HepG2 (cell line): ENCODE data around the gene THOC5. TPM values are rescaled to one million over a fixed set of nuclear protein-coding genes. Genes with fewer than 3 reads are reported as not detected.
A peak's percentile ranks its signal among the peaks of the same experiment; 100 is the strongest.

Experiments
- FOXP1 ChIP-seq, 2 experiments: fragments of 450-650 bp in 1 of 2; IDR thresholded peaks; 2 replicates each; pipeline ENCODE4 v1.6.1; 2017 to 2018; ENCODE audit warnings: antibody characterized with exemption in 1 of 2
- GABPA ChIP-seq, 2 experiments: IDR thresholded peaks; 2 replicates each; pipeline ENCODE4 v1.6.1; 2011 to 2016; ENCODE audit warnings: low read depth in 2 of 2, low read length in 1 of 2, missing biosample characterization in 1 of 2, missing genetic modification characterization in 1 of 2
- GPN1 ChIP-seq: sonication (generic); formaldehyde crosslinking; IDR thresholded peaks from 2 replicates; pipeline ENCODE4 v1.5.1; 2020; ENCODE audit warnings: missing genetic modification reagents, borderline replicate concordance
- HCFC1 ChIP-seq: fragments of 150-350 bp; IDR thresholded peaks from 2 replicates; pipeline ENCODE4 v1.6.1; 2014; ENCODE audit warnings: low read depth, low read length
- IKZF5 ChIP-seq: IDR thresholded peaks from 2 replicates; pipeline ENCODE4 v1.6.1; 2018; ENCODE audit warnings: missing genetic modification reagents, mild to moderate bottlenecking, missing compliant biosample characterization
- JUN ChIP-seq: sonication (generic); formaldehyde crosslinking; IDR thresholded peaks from 2 replicates; pipeline ENCODE4 v1.4.0; 2020; ENCODE audit warnings: mild to moderate bottlenecking, missing genetic modification reagents
- NCOA5 ChIP-seq: sonication (generic); formaldehyde crosslinking; IDR thresholded peaks from 2 replicates; pipeline ENCODE4 v1.4.0; 2020; ENCODE audit warnings: missing genetic modification reagents
- NFYC ChIP-seq: IDR thresholded peaks from 2 replicates; pipeline ENCODE4 v1.6.1; 2016; ENCODE audit warnings: missing genetic modification reagents, missing compliant biosample characterization
- NONO ChIP-seq, 2 experiments: fragments of 450-650 bp in 1 of 2; sonication (generic) in 1 of 2; formaldehyde crosslinking in 1 of 2; IDR thresholded peaks in 1 of 2; conservative IDR thresholded peaks in 1 of 2; 2 replicates each; pipeline versions ENCODE4 v1.6.1 to v1.8.0; 2017 to 2022; ENCODE audit warnings: mild to moderate bottlenecking in 1 of 2, missing genetic modification reagents in 1 of 2, moderate library complexity in 1 of 2
- NR1H2 ChIP-seq: sonication (generic); formaldehyde crosslinking; IDR thresholded peaks from 2 replicates; pipeline ENCODE4 v1.8.1; 2022; ENCODE audit warnings: low read depth, missing genetic modification reagents, borderline replicate concordance
- PCBP1 ChIP-seq: fragments of 200-400 bp; formaldehyde crosslinking; IDR thresholded peaks from 2 replicates; pipeline ENCODE4 v1.6.1; 2017; ENCODE audit warnings: mild to moderate bottlenecking, low read depth, low read length, borderline replicate concordance
- PCBP2 ChIP-seq: fragments of 200-400 bp; formaldehyde crosslinking; optimal IDR thresholded peaks from 2 replicates; pipeline ENCODE3; 2018; ENCODE audit warnings: low read length, low read depth; ENCODE audit not compliant: poor library complexity, severe bottlenecking
- PHF21A ChIP-seq: sonication (generic); formaldehyde crosslinking; IDR thresholded peaks from 2 replicates; pipeline ENCODE4 v1.5.0; 2020; ENCODE audit warnings: mild to moderate bottlenecking, missing genetic modification reagents
- SMYD3 ChIP-seq: sonication (generic); formaldehyde crosslinking; IDR thresholded peaks from 2 replicates; pipeline ENCODE4 v1.8.1; 2023; ENCODE audit warnings: mild to moderate bottlenecking, missing genetic modification reagents
- SRF ChIP-seq: IDR thresholded peaks from 2 replicates; pipeline ENCODE4 v1.6.1; 2011; ENCODE audit warnings: mild to moderate bottlenecking, low read depth, low read length, moderate library complexity
- SUZ12 ChIP-seq: fragments of 150-350 bp; IDR thresholded peaks from 2 replicates; pipeline ENCODE4 v1.6.1; 2014; ENCODE audit warnings: low read depth, low read length
- TCF7L2 ChIP-seq: IDR thresholded peaks from 2 replicates; pipeline ENCODE4 v1.6.1; 2011; ENCODE audit warnings: mild to moderate bottlenecking, low read depth, low read length, moderate library complexity
- TFDP2 ChIP-seq: sonication (generic); formaldehyde crosslinking; IDR thresholded peaks from 2 replicates; pipeline ENCODE4 v1.4.0; 2020; ENCODE audit warnings: missing genetic modification reagents
- TGIF2 ChIP-seq: IDR thresholded peaks from 2 replicates; pipeline ENCODE4 v1.6.1; 2016; ENCODE audit warnings: control low read depth, missing compliant biosample characterization
- TMF1 ChIP-seq: sonication (generic); formaldehyde crosslinking; IDR thresholded peaks from 2 replicates; pipeline ENCODE4 v1.8.1; 2022; ENCODE audit warnings: low read depth, missing genetic modification reagents
- ZNF143 ChIP-seq: sonication (generic); formaldehyde crosslinking; IDR thresholded peaks from 2 replicates; pipeline ENCODE4 v1.4.0; 2020; ENCODE audit warnings: missing genetic modification reagents
- ZNF761 ChIP-seq: sonication (generic); formaldehyde crosslinking; conservative IDR thresholded peaks from 2 replicates; pipeline ENCODE4 v1.4.0; 2020; ENCODE audit warnings: mild to moderate bottlenecking, missing genetic modification reagents
- ZNF841 ChIP-seq: sonication (generic); formaldehyde crosslinking; IDR thresholded peaks from 2 replicates; pipeline ENCODE4 v1.8.1; 2023; ENCODE audit warnings: missing genetic modification reagents, borderline replicate concordance
- ZSCAN31 ChIP-seq: sonication (generic); formaldehyde crosslinking; IDR thresholded peaks from 2 replicates; pipeline ENCODE4 v1.5.0; 2020; ENCODE audit warnings: low read depth, mild to moderate bottlenecking, missing genetic modification reagents
- polyA plus RNA-seq, 8 experiments: library from polyadenylated mRNA; depleted of rRNA in 3 of 8; stranded (reverse) in 7 of 8; unstranded in 1 of 8; fragments of >200 nt; fragmentation: Illumina TruSeq in 4 of 8; extraction: Trizol in 4 of 8; gene quantifications; 2 replicates each; pipeline versions ENCODE4 v1.2.1 to v1.2.3, GENCODE V29; 2011 to 2016; ENCODE audit warnings: low read depth in 4 of 8, missing spikeins in 1 of 8, mixed read lengths in 1 of 8; ENCODE audit not compliant: insufficient read depth in 1 of 8
- total RNA-seq, 5 experiments: library from RNA; depleted of rRNA; stranded (reverse); fragments of >200 nt; fragmentation: Illumina TruSeq; extraction: Trizol; gene quantifications; 2 replicates each; pipeline ENCODE4 v1.2.3, GENCODE V29; 2016; ENCODE audit warnings: low read depth in 1 of 5
- TF ChIP-seq, protein P1 (sequence below): fragments of 450-650 bp; IDR thresholded peaks from 2 replicates; pipeline ENCODE4 v1.6.1; 2017
- TF ChIP-seq, protein P2 (sequence below): sonication (generic); formaldehyde crosslinking; conservative IDR thresholded peaks from 2 replicates; pipeline ENCODE4 v1.4.0; 2020; ENCODE audit warnings: mild to moderate bottlenecking, missing genetic modification reagents, moderate library complexity

The THOC5 gene
- total and polyA plus RNA-seq, 2 of the 13 experiments (the other 11 are each of a cell fraction or from before 2014, with no cell fraction given) = 45.8 to 46.7 TPM

GRCh38 chr22:29457730-29458129 lies 95.8 kb downstream of the THOC5 start (continued):
- TF ChIP-seq, protein P1, sequence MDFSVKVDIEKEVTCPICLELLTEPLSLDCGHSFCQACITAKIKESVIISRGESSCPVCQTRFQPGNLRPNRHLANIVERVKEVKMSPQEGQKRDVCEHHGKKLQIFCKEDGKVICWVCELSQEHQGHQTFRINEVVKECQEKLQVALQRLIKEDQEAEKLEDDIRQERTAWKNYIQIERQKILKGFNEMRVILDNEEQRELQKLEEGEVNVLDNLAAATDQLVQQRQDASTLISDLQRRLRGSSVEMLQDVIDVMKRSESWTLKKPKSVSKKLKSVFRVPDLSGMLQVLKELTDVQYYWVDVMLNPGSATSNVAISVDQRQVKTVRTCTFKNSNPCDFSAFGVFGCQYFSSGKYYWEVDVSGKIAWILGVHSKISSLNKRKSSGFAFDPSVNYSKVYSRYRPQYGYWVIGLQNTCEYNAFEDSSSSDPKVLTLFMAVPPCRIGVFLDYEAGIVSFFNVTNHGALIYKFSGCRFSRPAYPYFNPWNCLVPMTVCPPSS = no peak
- TF ChIP-seq ZSCAN31 (CRISPR knock-in tag) (no peak), TFDP2 (CRISPR knock-in tag) (no peak), ZNF761 (no peak), TGIF2 (no peak), NCOA5 (no peak), FOXP1 (IDR thresholded peaks at IDR 0.05) (no peak), FOXP1 (CRISPR knock-in tag; IDR thresholded peaks at IDR 0.05) (no peak), NFYC (CRISPR knock-in tag) (peak; percentile 79), TCF7L2 (no peak), PHF21A (CRISPR knock-in tag) (no peak), TMF1 (CRISPR knock-in tag) (no peak), ZNF143 (peak; percentile 88), SRF (no peak), GPN1 (CRISPR knock-in tag) (no peak), JUN (CRISPR knock-in tag) (no peak), SUZ12 (peak; percentile 32; the same call in 1 of the 2 replicates), PCBP2 (no peak), NONO (IDR thresholded peaks at IDR 0.05) (no peak), NONO (CRISPR knock-in tag; conservative IDR thresholded peaks at IDR 0.05) (no peak), SMYD3 (CRISPR knock-in tag) (no peak), ZNF841 (no peak), PCBP1 (no peak), HCFC1 (peak; percentile 69), IKZF5 (CRISPR knock-in tag) (no peak), GABPA (IDR thresholded peaks at IDR 0.05; ENCODE audit: low read depth, low read length) (no peak), GABPA (CRISPR knock-in tag; IDR thresholded peaks at IDR 0.05; ENCODE audit: low read depth) (peak; percentile 43; the same call in 1 of the 2 replicates), NR1H2 (CRISPR knock-in tag) (no peak)
- TF ChIP-seq, protein P2, sequence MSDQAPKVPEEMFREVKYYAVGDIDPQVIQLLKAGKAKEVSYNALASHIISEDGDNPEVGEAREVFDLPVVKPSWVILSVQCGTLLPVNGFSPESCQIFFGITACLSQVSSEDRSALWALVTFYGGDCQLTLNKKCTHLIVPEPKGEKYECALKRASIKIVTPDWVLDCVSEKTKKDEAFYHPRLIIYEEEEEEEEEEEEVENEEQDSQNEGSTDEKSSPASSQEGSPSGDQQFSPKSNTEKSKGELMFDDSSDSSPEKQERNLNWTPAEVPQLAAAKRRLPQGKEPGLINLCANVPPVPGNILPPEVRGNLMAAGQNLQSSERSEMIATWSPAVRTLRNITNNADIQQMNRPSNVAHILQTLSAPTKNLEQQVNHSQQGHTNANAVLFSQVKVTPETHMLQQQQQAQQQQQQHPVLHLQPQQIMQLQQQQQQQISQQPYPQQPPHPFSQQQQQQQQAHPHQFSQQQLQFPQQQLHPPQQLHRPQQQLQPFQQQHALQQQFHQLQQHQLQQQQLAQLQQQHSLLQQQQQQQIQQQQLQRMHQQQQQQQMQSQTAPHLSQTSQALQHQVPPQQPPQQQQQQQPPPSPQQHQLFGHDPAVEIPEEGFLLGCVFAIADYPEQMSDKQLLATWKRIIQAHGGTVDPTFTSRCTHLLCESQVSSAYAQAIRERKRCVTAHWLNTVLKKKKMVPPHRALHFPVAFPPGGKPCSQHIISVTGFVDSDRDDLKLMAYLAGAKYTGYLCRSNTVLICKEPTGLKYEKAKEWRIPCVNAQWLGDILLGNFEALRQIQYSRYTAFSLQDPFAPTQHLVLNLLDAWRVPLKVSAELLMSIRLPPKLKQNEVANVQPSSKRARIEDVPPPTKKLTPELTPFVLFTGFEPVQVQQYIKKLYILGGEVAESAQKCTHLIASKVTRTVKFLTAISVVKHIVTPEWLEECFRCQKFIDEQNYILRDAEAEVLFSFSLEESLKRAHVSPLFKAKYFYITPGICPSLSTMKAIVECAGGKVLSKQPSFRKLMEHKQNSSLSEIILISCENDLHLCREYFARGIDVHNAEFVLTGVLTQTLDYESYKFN (CRISPR knock-in tag) = no peak
